ENCODE data around the gene SLC11A2. TPM values are rescaled to one million over a fixed set of nuclear protein-coding genes. Genes with fewer than 3 reads are reported as not detected.

Gene SLC11A2
- total and polyA plus RNA-seq, 2 of the 13 experiments (the other 11 are each of a cell fraction or from before 2014, with no cell fraction given) = 71.7 to 77.0 TPM

- TF ChIP-seq ZBTB46 (CRISPR knock-in tag; IDR thresholded peaks at IDR 0.05; ENCODE audit: borderline replicate concordance) (no peak), HNF4A (CRISPR knock-in tag; IDR thresholded peaks at IDR 0.05) (no peak; the same call in 1 of the 2 replicates), PATZ1 (CRISPR knock-in tag; IDR thresholded peaks at IDR 0.05) (peak; percentile 8; the same call in 1 of the 2 replicates), CEBPZ (IDR thresholded peaks at IDR 0.05; ENCODE audit: low read length) (no peak), ZIK1 (CRISPR knock-in tag; IDR thresholded peaks at IDR 0.05; ENCODE audit: borderline replicate concordance, low read depth) (no peak), ZNF788 (CRISPR knock-in tag; IDR thresholded peaks at IDR 0.05; ENCODE audit: borderline replicate concordance) (peak; percentile 8; the same call in 1 of the 2 replicates), PRMT3 (CRISPR knock-in tag; IDR thresholded peaks at IDR 0.05; ENCODE audit: borderline replicate concordance, low read depth) (no peak), CSRNP1 (CRISPR knock-in tag; IDR thresholded peaks at IDR 0.05) (peak; percentile 77; the same call in 1 of the 2 replicates), NR3C1 (CRISPR knock-in tag; IDR thresholded peaks at IDR 0.05) (no peak), MBD4 (IDR thresholded peaks at IDR 0.05; ENCODE audit: borderline replicate concordance, low read length) (no peak), ZBTB7A (CRISPR knock-in tag; IDR thresholded peaks at IDR 0.05) (no peak), BRF2 (CRISPR knock-in tag; IDR thresholded peaks at IDR 0.05) (peak; percentile 69; the same call in 1 of the 2 replicates), GATA4 (IDR thresholded peaks at IDR 0.05; ENCODE audit: borderline replicate concordance, low read depth) (peak; percentile 9; the same call in 1 of the 2 replicates), ATF1 (CRISPR knock-in tag; IDR thresholded peaks at IDR 0.05) (peak; percentile 76), ZNF775 (CRISPR knock-in tag; IDR thresholded peaks at IDR 0.05; ENCODE audit: borderline replicate concordance) (peak; percentile 99), ZNF354B (CRISPR knock-in tag; IDR thresholded peaks at IDR 0.05) (no peak), ZNF781 (CRISPR knock-in tag; IDR thresholded peaks at IDR 0.05; ENCODE audit: borderline replicate concordance, not compliant biosample characterization) (peak; percentile 74), NFE2 (CRISPR knock-in tag; IDR thresholded peaks at IDR 0.05) (no peak)
These were observed 21.7 kb upstream of the SLC11A2 start, which contains the start of gene LETMD1 (continued) for GRCh38 chr12:51047655-51048540.

Data from HepG2 (cell line).